22Rv1 (cell line): Measurements from ENCODE around the gene ASCL5.

Source experiments
- H3K27ac ChIP-seq: fragments of 450-650 bp; 2 replicates; pipeline ENCODE4 v1.5.1; 2017
- ZFX ChIP-seq: fragments of 450-650 bp; IDR thresholded peaks from 2 replicates; pipeline ENCODE4 v1.6.1; 2017; ENCODE audit warnings: antibody characterized with exemption, borderline replicate concordance
- TF ChIP-seq, protein P1 (sequence below): fragments of 450-650 bp; IDR thresholded peaks from 2 replicates; pipeline ENCODE4 v1.5.1; 2017; ENCODE audit warnings: mild to moderate bottlenecking

The ASCL5 gene

DNA sequence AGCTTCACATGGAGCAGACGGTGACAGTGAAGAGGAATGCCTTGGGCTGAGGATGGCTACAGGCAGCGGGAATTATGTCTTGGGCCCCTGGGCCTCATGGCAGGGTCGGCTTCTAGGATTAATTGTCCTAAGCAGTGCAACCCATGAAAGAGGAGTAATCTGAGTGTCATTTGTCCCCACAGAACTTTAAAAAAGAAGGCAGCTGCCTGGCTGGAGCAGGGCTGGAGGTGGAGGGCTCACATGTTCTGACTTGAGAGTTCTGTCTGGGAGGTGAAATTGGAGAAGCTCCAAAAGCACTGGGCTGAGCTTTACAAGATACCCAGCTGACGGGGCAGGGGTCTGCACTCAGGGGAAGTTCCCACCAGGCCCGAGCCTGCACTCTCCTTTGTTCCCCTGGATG lies 37.4 kb downstream of the ASCL5 start:
- no peak for TF ChIP-seq ZFX
- TF ChIP-seq, protein P1, sequence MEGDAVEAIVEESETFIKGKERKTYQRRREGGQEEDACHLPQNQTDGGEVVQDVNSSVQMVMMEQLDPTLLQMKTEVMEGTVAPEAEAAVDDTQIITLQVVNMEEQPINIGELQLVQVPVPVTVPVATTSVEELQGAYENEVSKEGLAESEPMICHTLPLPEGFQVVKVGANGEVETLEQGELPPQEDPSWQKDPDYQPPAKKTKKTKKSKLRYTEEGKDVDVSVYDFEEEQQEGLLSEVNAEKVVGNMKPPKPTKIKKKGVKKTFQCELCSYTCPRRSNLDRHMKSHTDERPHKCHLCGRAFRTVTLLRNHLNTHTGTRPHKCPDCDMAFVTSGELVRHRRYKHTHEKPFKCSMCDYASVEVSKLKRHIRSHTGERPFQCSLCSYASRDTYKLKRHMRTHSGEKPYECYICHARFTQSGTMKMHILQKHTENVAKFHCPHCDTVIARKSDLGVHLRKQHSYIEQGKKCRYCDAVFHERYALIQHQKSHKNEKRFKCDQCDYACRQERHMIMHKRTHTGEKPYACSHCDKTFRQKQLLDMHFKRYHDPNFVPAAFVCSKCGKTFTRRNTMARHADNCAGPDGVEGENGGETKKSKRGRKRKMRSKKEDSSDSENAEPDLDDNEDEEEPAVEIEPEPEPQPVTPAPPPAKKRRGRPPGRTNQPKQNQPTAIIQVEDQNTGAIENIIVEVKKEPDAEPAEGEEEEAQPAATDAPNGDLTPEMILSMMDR = no peak
- no peak overlapping the region for H3K27ac ChIP-seq

DNA sequence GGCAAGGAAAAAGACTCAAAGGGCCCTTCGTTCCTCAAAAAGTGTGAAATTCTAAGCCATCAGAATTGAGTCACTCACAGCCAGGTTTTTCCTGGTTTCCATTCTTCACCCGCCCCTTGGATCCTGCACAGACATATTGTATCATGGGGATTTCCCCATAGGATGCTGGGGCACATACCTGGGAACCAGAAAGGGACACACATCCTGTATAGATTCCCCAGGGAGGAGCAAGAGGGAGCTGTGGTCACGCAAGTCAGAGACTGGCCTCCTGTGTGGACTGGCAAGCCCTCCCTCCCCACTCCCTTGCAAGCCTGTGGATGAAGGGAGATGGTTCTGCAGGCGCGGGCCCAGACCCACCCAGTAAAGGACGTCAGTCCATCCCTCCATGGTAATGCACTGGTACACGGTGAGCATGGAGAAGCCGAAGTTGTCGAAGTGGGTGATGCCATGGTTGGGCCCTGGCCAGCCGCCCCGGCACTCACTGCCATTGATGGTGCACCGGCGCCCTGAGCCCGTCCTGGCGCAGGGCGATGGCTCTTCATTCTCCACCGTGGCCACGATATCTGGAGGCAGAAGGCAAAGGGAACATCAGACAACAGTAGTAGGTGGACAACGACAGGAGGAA lies 38.0 kb downstream of the ASCL5 start:
- TF ChIP-seq ZFX = no peak
- TF ChIP-seq, protein P1 = no peak
- no peak overlapping the region for H3K27ac ChIP-seq

DNA sequence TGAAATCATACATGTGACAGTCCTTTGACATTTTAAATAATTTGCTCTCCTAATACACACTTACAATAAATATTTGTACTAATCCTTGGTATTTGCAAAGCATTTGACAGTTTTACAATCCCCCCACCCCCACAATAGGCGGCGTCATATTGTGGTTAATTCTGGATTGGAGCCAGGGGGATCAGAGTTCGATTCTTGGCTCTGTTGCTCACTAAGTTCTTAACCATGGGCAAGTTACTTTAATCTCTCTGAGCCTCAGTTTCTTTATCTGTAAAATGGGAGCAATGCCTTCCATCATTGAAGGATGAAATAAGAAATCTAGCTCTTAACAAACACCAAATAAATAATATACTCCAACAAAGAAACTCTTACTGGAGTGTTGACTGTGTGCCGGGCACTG lies 38.6 kb downstream of the ASCL5 start:
- no peak overlapping the region for H3K27ac ChIP-seq
- no peak for TF ChIP-seq ZFX
- TF ChIP-seq, protein P1 = no peak

DNA sequence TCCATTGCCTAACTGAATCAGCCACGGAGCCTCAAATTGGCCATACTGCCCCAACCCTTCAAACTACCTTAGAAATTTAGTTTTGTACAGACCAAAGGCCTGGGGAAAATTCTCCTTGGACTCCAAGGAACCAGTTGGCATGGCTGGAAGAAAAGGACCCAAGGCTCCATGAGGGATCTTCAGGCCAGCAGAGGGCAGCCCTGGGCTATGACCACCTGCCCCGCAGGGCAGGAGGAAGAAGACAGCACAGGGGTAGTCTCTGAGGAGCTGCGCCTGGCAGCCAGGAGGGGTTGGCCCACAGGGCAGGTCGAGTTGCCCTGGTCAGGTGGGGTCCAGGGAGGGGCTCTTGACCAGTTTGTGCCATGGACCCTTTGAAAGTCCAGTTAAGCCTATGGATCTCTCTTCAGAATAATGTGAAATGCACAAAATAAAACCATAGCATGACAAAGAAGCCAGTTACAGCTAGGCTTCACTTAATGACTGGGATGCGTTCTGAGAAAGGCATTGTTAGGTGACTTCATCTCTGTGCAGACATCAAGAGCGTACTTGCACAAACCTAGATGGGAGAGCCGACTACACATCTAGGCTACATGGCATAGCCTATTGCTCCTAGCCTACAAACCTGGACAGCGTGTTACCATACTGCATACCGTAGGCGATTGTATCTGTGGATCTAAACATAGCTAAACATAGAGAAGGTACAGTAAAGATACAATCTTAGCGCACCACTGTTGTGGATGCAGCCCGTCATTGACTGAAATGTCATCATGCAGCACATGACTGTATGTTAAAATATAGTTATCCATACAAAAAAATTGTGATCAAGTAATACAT lies 40.9 kb downstream of the ASCL5 start:
- H3K27ac ChIP-seq = no peak overlapping the region
- TF ChIP-seq ZFX = no peak
- TF ChIP-seq, protein P1 = peak; percentile 92

DNA sequence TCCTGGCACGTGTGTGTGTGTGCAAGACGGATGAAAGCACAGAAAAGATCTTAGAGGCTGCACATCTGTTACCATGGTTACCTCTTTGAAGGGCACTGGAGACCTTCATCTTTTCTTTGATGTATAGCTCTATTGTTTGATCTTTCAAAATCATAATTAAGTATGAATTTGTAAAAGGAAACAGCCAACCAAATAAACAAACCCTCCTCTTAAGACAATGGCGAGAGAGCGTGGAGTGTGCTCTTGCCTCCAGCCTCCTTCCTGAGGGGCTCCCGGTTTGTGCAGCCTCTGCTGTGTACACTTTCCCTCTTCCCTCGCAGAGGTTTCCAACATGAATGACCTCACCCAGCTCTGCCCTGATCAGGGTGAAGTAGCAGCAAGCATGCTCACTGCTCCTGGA lies 42.7 kb downstream of the ASCL5 start:
- H3K27ac ChIP-seq = no peak overlapping the region
- TF ChIP-seq ZFX = no peak

DNA sequence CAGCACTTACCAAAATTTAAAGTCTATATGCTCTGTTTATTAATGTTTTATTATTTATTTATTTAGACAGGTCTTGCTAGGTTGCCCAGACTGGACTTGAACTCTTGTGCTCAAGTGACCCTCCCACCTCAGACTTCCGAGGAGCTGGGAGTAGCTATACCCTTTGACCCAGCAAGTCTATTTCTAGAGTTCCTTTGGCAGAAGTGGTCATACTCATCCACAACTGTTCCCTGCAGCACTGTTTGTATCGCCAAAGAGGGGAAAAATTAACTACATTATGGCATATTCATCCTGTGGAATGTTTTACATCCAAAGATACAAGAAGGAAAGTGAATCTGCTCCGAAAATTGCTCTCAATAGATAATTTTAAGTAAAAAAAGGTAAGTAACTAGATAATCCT lies 43.2 kb downstream of the ASCL5 start:
- TF ChIP-seq, protein P1 = no peak
- TF ChIP-seq ZFX = no peak
- no peak overlapping the region for H3K27ac ChIP-seq

DNA sequence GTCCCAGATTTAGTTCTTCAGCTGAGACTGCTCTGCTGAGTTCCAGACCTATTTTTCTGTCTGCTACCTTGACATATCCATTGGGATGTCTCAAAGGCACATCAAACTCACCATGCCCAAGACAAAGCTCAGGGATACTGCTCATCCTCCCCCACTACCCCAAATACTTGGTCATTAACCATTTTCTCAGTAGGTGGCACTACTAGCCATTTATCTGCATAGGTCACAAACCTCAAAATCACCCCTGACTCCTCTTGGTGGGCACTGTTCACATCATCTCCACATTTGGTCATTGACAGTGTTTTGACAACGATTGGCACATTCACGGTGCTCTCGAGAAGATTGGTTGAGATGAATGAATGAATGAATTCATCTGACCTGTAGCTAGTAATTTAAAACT lies 46.8 kb downstream of the ASCL5 start:
- TF ChIP-seq, protein P1 = no peak
- no peak for TF ChIP-seq ZFX
- no peak overlapping the region for H3K27ac ChIP-seq
